Measurements from ENCODE around the gene CCDC74B. TPM values are rescaled to one million over a fixed set of nuclear protein-coding genes. Genes with fewer than 3 reads are reported as not detected.
"Not testable (repeated sequence)": the region's sequence is repeated elsewhere in the genome, so short reads cannot be mapped to it uniquely, and the experiment has no call there.

The CCDC74B gene
- total RNA-seq, 1 experiment from 2014 or later, result 2.4 TPM

DNA sequence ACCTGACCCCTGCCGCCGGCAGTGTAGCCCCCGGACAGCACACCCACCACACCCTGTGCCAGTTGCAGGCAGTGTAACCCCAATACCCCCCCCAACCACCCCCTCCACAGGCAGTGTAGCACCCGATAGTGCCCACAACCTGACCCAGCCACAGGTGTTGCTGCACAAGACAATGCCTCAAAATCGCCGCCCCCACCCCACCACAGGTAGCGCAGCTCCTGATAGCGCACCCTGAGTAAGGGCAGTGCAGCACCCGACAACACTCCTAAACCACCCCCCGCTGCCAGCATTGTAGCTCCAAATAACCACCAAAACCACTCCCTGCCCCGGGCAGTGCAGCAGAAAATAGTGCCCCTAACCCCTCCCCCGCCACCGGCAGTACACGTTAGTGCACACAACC is 16.4 kb downstream of the CCDC74B start:
- CTCF ChIA-PET; H3K27ac ChIP-seq; H4K20me1 ChIP-seq (ENCODE audit: insufficient read depth); H3K4me1 ChIP-seq (replicated peaks; ENCODE audit: insufficient read depth); H3K4me2 ChIP-seq; POLR2A ChIA-PET (ENCODE audit: unreplicated experiment); H3K4me3 ChIP-seq; DNase-seq; H3F3A ChIP-seq (ENCODE audit: insufficient read depth, low read depth); H3K79me2 ChIP-seq (ENCODE audit: low read depth); H2AFZ ChIP-seq; H3K9me3 ChIP-seq (ENCODE audit: insufficient read depth, low read depth); H3K36me3 ChIP-seq (ENCODE audit: low read depth); intact Hi-C loops (cut with micrococcal nuclease; ENCODE audit: unreplicated experiment); BruUV-seq (replicated peaks); H3K9me2 ChIP-seq (ENCODE audit: insufficient read depth): not testable (repeated sequence)
- peaks cover 10% of the 10 kb centered on the region for H3K27me3 ChIP-seq (ENCODE audit: insufficient read depth, low read depth)

DNA sequence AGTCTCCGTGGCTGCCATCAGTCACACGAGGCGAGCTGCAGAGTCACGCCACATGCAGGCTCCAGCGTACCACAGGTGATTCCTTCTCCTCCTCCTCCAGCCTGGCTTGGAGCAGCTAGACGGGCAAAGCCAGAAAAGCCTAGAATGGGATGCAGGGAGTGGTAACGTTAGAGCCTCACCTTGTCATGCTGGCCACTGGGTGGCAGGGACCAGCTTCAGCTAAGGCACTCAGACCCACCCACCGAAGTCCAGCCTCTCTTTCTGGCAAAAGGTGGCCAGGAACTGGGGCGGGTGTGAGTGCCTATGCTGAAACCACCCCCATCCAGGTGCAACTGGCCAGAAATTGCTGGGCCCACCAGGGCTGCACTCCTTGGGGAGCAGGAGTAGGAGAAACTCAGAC is 17.2 kb downstream of the CCDC74B start:
- BruUV-seq (replicated peaks); POLR2A ChIA-PET (ENCODE audit: unreplicated experiment); DNase-seq; H2AFZ ChIP-seq; H3F3A ChIP-seq (ENCODE audit: insufficient read depth, low read depth); H3K27ac ChIP-seq; H3K9me2 ChIP-seq (ENCODE audit: insufficient read depth); H3K27me3 ChIP-seq (ENCODE audit: insufficient read depth, low read depth); H3K4me2 ChIP-seq; H4K20me1 ChIP-seq (ENCODE audit: insufficient read depth); H3K79me2 ChIP-seq (ENCODE audit: low read depth); intact Hi-C loops (cut with micrococcal nuclease; ENCODE audit: unreplicated experiment); H3K4me1 ChIP-seq (replicated peaks; ENCODE audit: insufficient read depth); H3K4me3 ChIP-seq; H3K36me3 ChIP-seq (ENCODE audit: low read depth); CTCF ChIA-PET; H3K9me3 ChIP-seq (ENCODE audit: insufficient read depth, low read depth): not testable (repeated sequence)

DNA sequence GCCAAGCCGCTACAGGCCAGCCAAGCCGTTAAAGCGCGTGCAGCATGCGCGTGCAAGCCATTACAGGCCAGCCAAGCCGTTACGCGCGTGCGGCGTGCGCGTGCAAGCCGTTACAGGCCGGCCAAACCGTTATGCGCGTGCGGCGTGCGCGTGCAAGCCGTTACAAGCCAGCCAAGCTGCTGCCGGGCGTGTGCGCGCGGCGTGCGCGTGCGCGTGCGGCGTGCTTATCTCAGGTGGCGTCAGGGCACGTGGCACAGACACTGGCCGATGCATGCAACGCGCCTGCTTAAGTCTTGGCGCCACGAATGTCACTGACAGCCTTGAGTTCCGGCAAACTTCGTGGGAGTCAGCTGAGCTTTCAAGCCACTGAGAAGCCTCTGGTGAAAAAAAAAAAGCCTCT is 24.0 kb downstream of the CCDC74B start:
- H3F3A ChIP-seq (ENCODE audit: insufficient read depth, low read depth); H3K9me2 ChIP-seq (ENCODE audit: insufficient read depth); H3K79me2 ChIP-seq (ENCODE audit: low read depth); H3K27me3 ChIP-seq (ENCODE audit: insufficient read depth, low read depth); intact Hi-C loops (cut with micrococcal nuclease; ENCODE audit: unreplicated experiment); H3K9me3 ChIP-seq (ENCODE audit: insufficient read depth, low read depth); BruUV-seq (replicated peaks); H3K4me2 ChIP-seq; H4K20me1 ChIP-seq (ENCODE audit: insufficient read depth); POLR2A ChIA-PET (ENCODE audit: unreplicated experiment); H3K27ac ChIP-seq; DNase-seq; H3K36me3 ChIP-seq (ENCODE audit: low read depth); H3K4me3 ChIP-seq; H3K4me1 ChIP-seq (replicated peaks; ENCODE audit: insufficient read depth); H2AFZ ChIP-seq; CTCF ChIA-PET: not testable (repeated sequence)

GRCh38 chr2:130102597-130103363 is 42.1 kb downstream of the CCDC74B start:
- intact Hi-C loops (cut with micrococcal nuclease; ENCODE audit: unreplicated experiment); H4K20me1 ChIP-seq (ENCODE audit: insufficient read depth); CTCF ChIA-PET; H3F3A ChIP-seq (ENCODE audit: insufficient read depth, low read depth); H3K4me2 ChIP-seq; H3K79me2 ChIP-seq (ENCODE audit: low read depth); H3K4me1 ChIP-seq (replicated peaks; ENCODE audit: insufficient read depth); H3K9me2 ChIP-seq (ENCODE audit: insufficient read depth); H3K27me3 ChIP-seq (ENCODE audit: insufficient read depth, low read depth); DNase-seq; H3K9me3 ChIP-seq (ENCODE audit: insufficient read depth, low read depth); H3K27ac ChIP-seq; H2AFZ ChIP-seq; POLR2A ChIA-PET (ENCODE audit: unreplicated experiment); H3K36me3 ChIP-seq (ENCODE audit: low read depth); H3K4me3 ChIP-seq; BruUV-seq (replicated peaks): not testable (repeated sequence)

Other genes starting within 250 kb of the CCDC74B start
- not detected in 2 replicates for gene RAB6C, start 165.4 kb downstream of the CCDC74B start, total RNA-seq (2021)
- not detected in 2 replicates for gene POTEF, start 15.9 kb downstream of the CCDC74B start, total RNA-seq (2021)
- 77.9 and 84.1 TPM in 2 replicates for gene SMPD4, start 36.5 kb upstream of the CCDC74B start, total RNA-seq (2021)
- gene MZT2B, start 37.1 kb upstream of the CCDC74B start, total RNA-seq (2021), result 313 and 357 TPM in 2 replicates
- not detected in 2 replicates for gene TUBA3E, start 53.3 kb upstream of the CCDC74B start, total RNA-seq (2021)
- 76.8 and 82.6 TPM in 2 replicates for gene IMP4, start 197.8 kb upstream of the CCDC74B start, total RNA-seq (2021)
- gene PTPN18, start 210.9 kb upstream of the CCDC74B start, total RNA-seq (2021), result 54.5 and 55.9 TPM in 2 replicates

All from PC-9 (cell line).